HG03378 (cell line): ENCODE measurements around the gene MTMR11.

Experiments used
- ATAC-seq: cut with Tn5 transposase; IDR thresholded peaks from one replicate; pipeline ENCODE4 v1.9.1; 2021; ENCODE audit warnings: mild to moderate bottlenecking, moderate library complexity; ENCODE audit not compliant: unreplicated experiment

MTMR11 gene

GRCh38 chr1:149937759-149938158 is 1.1 kb upstream of the MTMR11 start:
- no peak for ATAC-seq

DNA sequence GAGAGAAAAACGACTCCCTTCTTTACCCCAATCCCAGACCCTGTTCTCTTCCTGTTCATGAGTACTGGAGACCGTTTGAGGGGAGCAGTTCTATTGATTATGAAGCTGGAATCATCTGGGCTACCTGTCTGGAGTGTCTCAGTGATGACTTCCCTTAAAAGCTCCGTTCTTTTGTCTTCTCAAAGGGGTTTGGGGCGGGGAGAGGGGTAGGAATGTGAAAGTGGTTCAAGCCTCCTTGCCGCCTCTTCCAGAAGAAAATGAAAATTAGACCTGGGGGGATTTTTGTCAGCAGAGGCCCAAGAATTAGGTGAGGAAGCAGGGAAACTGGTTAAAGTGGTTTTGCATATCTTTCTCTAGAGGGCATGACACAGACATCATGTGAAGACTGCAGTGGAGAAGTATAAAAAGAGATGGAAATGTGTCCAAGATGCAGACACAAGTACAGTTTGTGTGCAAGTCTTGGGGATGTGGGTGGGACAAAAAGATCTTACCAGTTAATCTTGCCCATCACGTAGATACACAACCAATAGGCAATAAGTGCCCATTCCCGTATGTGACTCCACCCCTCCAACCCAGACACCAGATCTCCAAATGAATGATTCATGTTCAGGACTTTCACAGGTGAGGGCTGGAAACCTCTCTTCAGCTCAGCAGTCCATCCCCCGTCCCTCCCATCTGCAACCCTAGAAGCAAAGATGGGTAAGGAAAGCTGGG is 470 bp upstream of the MTMR11 start:
- no peak for ATAC-seq

DNA sequence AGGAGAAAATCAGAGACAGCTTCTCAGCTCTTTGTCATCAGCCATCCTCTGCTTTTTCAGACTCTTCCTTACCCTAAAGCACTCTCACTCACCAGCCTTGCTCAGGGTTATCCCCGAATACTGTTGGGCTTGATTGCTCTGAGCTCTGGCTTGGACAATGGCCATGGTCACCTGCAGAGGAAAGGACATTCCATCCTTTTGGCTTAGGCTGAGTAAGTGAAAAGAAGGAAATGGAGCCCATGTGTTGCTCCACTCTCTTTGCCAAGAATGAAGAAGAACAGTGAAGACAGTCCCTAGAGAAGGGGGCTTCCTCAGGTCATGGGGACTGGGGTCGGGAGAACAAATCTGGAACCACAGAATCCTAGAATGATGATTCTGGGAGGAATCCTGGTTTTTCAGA is 2.3 kb downstream of the MTMR11 start:
- ATAC-seq: no peak

DNA sequence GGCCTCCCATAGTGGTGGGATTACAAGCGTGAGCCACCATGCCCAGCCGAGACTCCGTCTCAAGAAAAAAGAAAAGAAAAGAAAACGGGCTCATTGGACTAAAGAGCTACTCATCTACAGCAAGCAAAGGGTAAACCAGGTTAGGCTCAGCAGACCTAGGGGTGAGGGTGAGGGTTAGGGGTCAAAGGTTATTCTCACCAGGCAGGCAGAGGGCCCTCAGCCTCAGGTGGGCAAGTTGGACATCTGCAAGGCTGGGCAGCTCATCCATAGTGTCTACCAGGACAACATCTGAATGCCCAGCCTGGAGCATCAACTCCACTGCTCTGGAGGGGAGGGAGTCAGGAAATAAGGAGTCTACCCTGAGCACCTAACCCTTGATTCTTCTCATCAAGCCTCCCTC is 3.5 kb downstream of the MTMR11 start:
- no peak for ATAC-seq

DNA sequence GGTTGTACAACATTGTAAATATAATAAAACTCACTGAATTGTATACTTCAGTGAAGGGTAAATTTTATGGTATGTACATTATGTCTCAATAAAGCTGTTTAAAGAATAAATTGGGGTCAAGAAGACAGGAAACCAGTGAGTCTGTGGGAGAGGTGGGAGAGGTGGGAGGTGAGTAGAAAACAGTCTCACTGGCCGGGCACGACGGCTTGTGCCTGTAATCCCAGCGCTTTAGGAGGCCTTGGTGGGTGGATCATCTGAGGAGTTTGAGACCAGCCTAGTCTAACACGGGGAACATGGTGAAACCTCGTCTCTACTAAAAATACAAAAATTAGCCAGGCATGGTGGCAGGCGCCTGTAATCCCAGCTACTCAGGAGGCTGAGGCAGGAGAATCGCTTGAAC is 4.2 kb downstream of the MTMR11 start:
- ATAC-seq: no peak

DNA sequence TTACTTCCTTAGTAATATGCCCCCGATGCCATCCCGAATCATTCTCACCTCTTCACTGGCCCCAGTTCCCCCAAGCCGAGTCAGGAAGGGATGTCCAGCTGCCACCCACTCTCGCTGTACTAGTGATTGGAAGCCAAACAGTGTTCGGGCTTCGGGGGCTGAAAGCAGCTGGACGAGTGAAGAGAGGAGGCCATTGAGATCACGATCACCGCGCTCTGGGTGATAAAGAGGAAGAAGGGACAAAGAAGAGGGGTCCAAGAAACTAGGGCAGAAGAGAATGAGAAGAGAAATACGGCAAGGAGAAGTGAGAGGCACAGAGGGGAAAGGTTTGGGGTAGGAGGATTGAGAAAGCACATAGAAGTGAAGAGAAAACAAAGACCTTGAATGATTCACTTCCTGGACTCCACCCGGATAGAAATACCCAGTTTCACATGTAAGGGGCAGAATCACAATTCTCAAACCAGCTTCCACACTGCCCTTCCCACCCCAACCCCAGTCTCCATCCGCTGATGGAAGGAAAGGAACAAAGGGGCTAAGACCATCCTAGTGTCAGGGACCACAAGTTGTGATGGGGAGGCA is 5.4 kb downstream of the MTMR11 start:
- ATAC-seq: no peak

DNA sequence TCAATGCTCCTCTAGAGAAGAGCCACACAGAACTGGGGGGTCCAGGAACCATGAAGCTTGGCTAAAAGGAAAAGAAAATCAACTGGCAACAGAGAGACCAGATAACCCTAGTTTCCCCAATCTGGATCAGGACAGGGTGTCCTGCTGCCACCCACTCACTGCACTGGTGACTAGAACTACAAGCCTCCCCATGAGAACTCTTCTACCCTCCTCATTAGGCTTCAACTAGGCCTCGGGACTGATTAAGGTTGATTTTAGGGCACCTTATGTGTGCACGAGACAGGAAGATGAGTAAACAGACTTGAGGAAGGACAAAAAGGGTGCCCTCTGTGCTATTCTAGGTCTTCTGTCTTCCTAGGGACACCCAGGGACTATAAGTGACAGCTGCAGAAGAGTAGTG is 6.8 kb downstream of the MTMR11 start:
- ATAC-seq: no peak

DNA sequence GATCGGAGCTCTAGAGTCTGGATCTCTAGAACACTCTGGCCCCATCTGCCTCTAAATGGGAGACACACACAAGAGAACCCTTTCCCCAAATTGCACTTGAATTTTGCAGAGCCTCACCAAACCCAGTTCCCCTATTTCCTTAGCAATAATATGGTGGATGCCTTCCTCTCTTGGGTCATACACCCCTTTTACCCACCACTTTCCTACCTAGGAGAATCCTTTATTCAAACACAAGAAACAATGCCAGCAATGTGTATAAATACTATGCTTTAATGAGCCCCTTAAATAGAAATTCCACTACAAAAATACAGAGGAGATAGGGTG is 8.3 kb downstream of the MTMR11 start:
- no peak for ATAC-seq

DNA sequence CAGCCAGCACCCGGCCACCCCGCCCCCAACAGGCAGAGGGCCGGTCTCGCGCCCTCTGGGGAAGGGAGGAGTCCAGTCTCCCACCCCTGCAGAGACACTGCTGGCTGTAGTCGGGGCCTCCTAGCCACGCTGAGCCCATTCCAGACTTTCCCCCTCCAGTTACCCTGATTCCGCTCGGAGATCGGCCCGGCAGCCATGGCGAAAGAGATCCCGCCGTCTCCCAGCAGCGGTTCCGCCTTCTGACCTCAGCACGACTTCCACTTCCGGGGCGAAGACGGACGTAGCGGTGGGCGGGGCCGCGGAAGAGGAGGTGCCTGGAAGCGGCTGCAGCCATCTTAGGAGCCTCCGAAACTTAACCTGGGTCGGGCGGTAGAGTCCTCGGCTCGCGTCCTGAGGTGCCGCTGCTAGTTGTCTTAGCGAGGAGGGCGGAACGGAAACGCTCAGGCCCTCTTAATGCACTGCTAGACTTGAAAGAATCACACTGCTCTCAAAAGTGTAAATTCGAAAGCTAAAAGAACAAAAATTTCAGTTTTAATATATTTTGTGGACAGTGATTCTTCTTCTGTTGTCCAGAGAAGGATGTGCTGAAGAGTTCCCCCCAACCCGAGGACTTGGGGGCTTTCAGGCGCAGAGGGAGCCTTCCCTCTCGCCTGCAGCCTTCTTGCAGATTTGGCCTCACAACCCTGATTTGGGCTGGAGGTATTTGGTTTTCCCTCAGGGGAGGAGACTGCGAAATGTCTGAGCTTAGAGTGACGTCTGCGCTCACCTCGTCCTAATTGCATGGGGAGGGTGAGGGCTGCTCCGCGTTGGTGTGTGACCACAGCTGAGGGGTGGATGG is 8.9 kb downstream of the MTMR11 start, which contains the start of gene SF3B4:
Gene SF3B4 (minus strand): TSS at position 241 of the 838 bp plus-strand sequence. CDS start 44 bp downstream, at position 197.
- peak; percentile 77 for ATAC-seq

- no peak for ATAC-seq
Observed at GRCh38 chr1:149927056-149927562, 9.6 kb downstream of the MTMR11 start.

- ATAC-seq: no peak
Observed at GRCh38 chr1:149926296-149926695, 10.4 kb downstream of the MTMR11 start.

DNA sequence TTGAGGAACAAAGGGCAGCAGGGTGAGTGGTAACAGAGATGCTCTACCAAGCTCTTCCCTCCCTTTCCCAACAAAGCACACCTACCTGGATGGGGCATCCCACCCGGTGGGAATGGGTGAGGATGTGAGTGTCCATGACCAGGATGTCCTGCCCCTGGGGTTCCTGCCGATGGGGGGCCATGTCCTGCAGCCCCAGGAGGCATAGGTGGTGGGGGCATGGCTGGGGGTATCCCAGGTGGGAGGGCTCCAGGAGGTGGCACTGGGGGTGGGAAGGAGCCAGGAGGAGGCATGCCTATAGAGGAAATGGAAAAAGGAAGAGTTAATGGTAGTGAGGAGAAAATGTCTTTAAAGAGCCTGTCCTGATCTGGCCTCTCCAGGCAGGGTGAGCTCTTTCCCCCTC is 10.9 kb downstream of the MTMR11 start:
- ATAC-seq: no peak

- ATAC-seq: no peak
Observed at GRCh38 chr1:149925345-149925744, 11.3 kb downstream of the MTMR11 start.

DNA sequence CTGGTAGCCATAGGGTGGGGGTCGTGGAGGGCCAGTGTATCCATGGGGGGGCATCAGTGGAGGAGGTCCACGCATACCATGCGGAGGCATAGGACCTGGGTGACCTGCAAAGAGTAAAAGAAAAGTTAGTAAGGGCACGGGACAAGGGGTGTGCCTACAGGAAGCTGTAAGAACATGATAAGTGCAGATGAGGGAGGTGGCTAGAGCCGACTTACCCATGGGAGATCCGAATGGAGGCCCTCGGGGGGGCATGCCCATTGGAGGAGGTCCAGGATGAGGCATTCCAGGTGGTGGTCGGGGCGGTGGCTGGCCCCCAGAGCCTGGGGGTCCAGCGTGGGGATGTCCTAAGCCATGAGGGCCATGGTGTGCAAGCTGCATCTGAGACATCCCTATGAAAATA is 13.1 kb downstream of the MTMR11 start:
- no peak for ATAC-seq

- ATAC-seq: no peak
Observed at GRCh38 chr1:149917571-149918144, 19.0 kb downstream of the MTMR11 start, which contains the start of gene SV2A. Gene SV2A, minus strand, starts transcription at chr1:149917844. Its CDS starts 4,004 bp downstream, at chr1:149913840.

GRCh38 chr1:149916898-149917252 is 19.8 kb downstream of the MTMR11 start:
- ATAC-seq: no peak

DNA sequence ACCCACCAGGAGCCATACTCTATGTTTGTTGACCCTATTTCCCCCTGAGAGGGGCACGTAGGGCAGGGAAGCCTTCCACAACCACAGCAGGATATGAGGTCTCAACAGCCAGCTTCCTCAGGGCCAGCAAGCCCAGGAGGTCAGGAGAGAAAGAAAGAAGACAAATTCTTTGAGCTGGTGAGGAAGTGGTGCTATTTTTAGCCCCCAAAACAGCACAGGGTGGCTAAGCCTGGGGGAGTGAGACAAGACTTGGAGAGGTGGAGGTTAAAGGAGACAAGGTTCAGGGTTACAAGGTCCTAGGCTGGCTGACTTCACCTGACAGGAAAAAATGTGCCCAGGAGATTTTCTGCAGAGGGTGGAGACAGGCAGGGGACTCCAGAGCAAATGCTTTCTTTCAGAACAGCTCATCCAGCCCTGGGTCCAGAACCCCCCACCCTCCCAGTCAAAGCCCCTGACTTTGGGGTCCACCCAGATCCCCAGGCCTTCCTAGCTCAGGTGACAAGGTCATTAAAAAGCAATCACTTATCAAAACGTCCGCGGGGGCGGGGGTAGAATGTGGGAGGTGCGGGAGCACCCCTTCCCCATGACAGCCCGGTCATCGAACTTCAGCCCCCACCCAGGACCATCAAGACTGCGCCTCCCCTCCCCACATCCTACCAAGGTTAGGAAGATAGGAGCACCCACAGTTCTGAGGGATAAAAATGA is 20.3 kb downstream of the MTMR11 start:
- no peak for ATAC-seq

GRCh38 chr1:149915429-149916192 is 21.1 kb downstream of the MTMR11 start:
- ATAC-seq: no peak

GRCh38 chr1:149914545-149914944 is 22.1 kb downstream of the MTMR11 start:
- no peak for ATAC-seq

DNA sequence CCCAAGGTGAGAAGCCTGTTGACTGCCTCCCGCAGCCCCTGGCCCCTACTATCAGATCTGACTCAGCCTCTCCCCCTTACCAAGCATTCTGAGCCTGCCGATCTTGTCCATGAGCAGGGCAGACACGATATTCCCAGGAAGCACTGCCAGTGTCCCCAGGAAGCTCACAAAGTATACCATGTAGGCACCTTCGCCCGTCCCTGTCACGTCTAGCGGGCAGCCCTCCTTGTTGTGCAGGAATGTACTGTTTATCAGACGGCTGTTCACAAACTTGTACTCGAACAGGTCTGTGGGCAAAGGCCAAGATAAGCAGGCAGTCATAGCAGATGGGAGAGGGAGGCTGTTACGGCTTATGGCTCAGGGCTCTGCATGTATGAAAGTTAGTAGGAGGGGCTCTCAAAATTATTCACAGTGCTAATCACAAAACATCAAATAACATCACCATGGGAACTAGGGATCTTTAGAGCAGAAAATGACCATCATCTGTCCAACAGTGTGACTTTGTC is 30.1 kb downstream of the MTMR11 start:
- ATAC-seq: no peak
